Parathyroid adenoma (tissue), 2 donors: ENCODE results near the gene RIC3.

Experiments used
- H2AFZ ChIP-seq: fragments of 300-600 bp; sonication (generic); one replicate; pipeline ENCODE4 v1.7.0; 2017; ENCODE audit warnings: antibody characterized with exemption, mild to moderate bottlenecking
- H3K27ac ChIP-seq: fragments of 300-600 bp; sonication (generic); one replicate; pipeline ENCODE4 v1.7.0; 2017
- H3K27me3 ChIP-seq: fragments of 300-600 bp; sonication (generic); one replicate; pipeline ENCODE4 v1.7.0; 2017; ENCODE audit warnings: low read length; ENCODE audit not compliant: control insufficient read depth, insufficient read depth
- H3K36me3 ChIP-seq: fragments of 300-600 bp; sonication (generic); one replicate; pipeline ENCODE4 v1.7.0; 2017; ENCODE audit warnings: low read length; ENCODE audit not compliant: control insufficient read depth, insufficient read depth
- H3K4me1 ChIP-seq: fragments of 300-600 bp; sonication (generic); one replicate; pipeline ENCODE4 v1.7.0; 2017; ENCODE audit warnings: control low read depth
- H3K4me2 ChIP-seq: fragments of 300-600 bp; sonication (generic); one replicate; pipeline ENCODE4 v1.7.0; 2017; ENCODE audit warnings: low read length
- H3K4me3 ChIP-seq: fragments of 300-600 bp; sonication (generic); one replicate; pipeline ENCODE4 v1.7.0; 2017; ENCODE audit warnings: low read depth, low read length
- H3K79me2 ChIP-seq: fragments of 300-600 bp; sonication (generic); one replicate; pipeline ENCODE4 v1.7.0; 2017; ENCODE audit warnings: control low read depth
- H3K9ac ChIP-seq: fragments of 300-600 bp; sonication (generic); one replicate; pipeline ENCODE4 v1.7.0; 2017; ENCODE audit warnings: mild to moderate bottlenecking
- H3K9me3 ChIP-seq: fragments of 300-600 bp; sonication (generic); one replicate; pipeline ENCODE4 v1.7.0; 2017; ENCODE audit warnings: low read length; ENCODE audit not compliant: control insufficient read depth
- CTCF ChIP-seq: fragments of 300-600 bp; sonication (generic); IDR thresholded peaks from one replicate; pipeline ENCODE4 v1.7.0; 2017; ENCODE audit warnings: antibody characterized with exemption, mild to moderate bottlenecking
- donor health status: primary hyperparathyroidism.

Gene RIC3

DNA sequence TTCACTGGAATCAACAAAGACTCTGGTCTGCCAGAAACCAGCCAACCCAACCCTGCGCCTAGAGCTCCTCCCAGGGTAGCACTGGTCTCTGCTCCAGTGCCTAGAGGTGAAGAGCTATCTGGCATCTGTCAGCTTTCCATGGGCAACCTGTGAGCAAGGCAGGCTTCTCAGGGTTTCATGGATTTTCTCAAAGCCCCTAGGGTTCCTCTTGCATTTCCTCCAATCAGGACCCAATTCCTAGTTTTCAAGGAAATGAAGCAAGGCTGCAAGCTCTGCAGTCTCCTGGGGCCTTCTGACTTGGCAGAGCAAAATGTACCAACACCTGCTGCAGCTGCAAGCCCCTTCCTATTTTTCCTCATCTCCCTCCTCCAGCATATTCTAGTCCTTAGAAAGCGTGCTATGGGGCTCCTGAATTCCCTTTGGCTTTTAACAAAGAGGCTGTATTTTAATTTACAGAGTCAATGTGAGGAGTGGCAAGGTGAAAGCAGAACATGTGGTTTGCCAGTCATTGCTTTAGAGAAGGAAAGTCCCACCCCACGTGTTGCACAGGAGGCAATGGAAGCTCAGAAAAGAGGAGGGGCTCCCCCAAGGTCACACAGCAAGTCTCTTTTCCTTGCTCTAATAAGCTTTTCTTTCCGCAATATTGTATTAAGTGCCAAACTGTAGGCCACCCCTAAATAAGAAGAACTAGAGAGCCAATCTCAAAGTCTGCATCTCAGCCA is 33.0 kb upstream of the RIC3 start:
- Histone ChIP-seq H3K9ac (no peak overlapping the region), H3K4me2 (no peak overlapping the region), H2AFZ (no peak overlapping the region), H3K4me3 (no peak overlapping the region), H3K9me3 (no peaks in the 10 kb centered on the region), H3K27me3 (no peaks in the 10 kb centered on the region), H3K27ac (no peak overlapping the region), H3K79me2 (no peaks in the 10 kb centered on the region), H3K4me1 (no peaks in the 10 kb centered on the region), H3K36me3 (no peaks in the 10 kb centered on the region)
- TF ChIP-seq CTCF = no peak

- Histone ChIP-seq H3K4me2 (no peak overlapping the region), H3K9ac (no peak overlapping the region), H3K4me1 (no peaks in the 10 kb centered on the region), H3K79me2 (no peaks in the 10 kb centered on the region), H3K9me3 (no peaks in the 10 kb centered on the region), H3K27me3 (no peaks in the 10 kb centered on the region), H3K4me3 (no peak overlapping the region), H2AFZ (no peak overlapping the region), H3K27ac (no peak overlapping the region), H3K36me3 (no peaks in the 10 kb centered on the region)
- no peak for TF ChIP-seq CTCF
Measured at GRCh38 chr11:8199676-8200075, 30.9 kb upstream of the RIC3 start.

DNA sequence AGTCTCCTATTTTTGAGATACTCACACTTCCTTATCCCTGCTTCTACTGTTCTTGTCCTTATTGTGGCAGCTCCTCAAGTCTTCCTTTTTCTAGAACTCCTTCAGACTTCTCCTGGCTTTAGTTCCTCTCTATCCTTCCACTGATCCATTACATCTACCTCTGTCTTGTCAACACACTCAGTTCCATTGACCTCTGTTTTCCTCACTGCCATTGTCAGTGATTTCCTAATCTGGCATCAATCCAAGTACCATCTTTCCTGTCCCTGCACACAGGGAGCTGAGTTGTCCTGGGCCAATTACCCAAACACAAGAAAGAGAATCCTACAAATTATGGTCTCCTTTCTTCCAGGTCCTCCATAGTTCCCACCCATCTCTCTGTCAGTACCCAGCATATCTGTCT is 27.9 kb upstream of the RIC3 start:
- no peak overlapping the region for H3K9ac ChIP-seq
- no peak overlapping the region for H3K4me2 ChIP-seq
- H3K4me1 ChIP-seq = no peaks in the 10 kb centered on the region
- H3K27me3 ChIP-seq = no peaks in the 10 kb centered on the region
- H3K4me3 ChIP-seq = no peak overlapping the region
- H3K79me2 ChIP-seq = no peaks in the 10 kb centered on the region
- no peaks in the 10 kb centered on the region for H3K9me3 ChIP-seq
- H2AFZ ChIP-seq = no peak overlapping the region
- no peak for TF ChIP-seq CTCF
- no peaks in the 10 kb centered on the region for H3K36me3 ChIP-seq
- no peak overlapping the region for H3K27ac ChIP-seq

DNA sequence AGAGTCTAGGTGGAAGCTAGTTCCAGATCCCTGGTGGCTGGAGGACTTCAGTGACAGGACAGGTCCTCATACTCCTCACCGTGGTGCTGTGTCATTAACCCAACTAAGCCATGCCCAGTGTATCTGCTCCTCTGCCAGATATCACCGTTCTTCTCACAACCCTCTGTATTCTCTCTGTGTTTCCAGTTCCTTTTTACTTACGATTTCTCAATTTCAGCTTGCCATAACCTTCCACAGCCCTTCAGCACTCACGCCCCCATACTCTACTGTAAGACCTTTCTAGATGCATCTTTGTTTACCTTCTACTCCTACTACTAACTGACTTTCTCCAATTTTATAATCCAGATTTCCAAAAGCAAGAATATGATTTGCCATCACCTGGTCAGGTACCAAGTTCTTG is 26.1 kb upstream of the RIC3 start:
- no peak overlapping the region for H2AFZ ChIP-seq
- TF ChIP-seq CTCF = no peak
- no peaks in the 10 kb centered on the region for H3K4me1 ChIP-seq
- H3K9ac ChIP-seq = no peak overlapping the region
- no peak overlapping the region for H3K4me3 ChIP-seq
- no peaks in the 10 kb centered on the region for H3K9me3 ChIP-seq
- H3K79me2 ChIP-seq = no peaks in the 10 kb centered on the region
- no peak overlapping the region for H3K27ac ChIP-seq
- H3K27me3 ChIP-seq = no peaks in the 10 kb centered on the region
- H3K36me3 ChIP-seq = no peaks in the 10 kb centered on the region
- H3K4me2 ChIP-seq = no peak overlapping the region

GRCh38 chr11:8192896-8193209 is 24.0 kb upstream of the RIC3 start:
- H3K79me2 ChIP-seq = no peaks in the 10 kb centered on the region
- no peak overlapping the region for H3K4me2 ChIP-seq
- no peak for TF ChIP-seq CTCF
- H2AFZ ChIP-seq = no peak overlapping the region
- no peaks in the 10 kb centered on the region for H3K27me3 ChIP-seq
- no peaks in the 10 kb centered on the region for H3K36me3 ChIP-seq
- no peak overlapping the region for H3K9ac ChIP-seq
- no peaks in the 10 kb centered on the region for H3K9me3 ChIP-seq
- H3K4me3 ChIP-seq = no peak overlapping the region
- H3K4me1 ChIP-seq = no peaks in the 10 kb centered on the region
- H3K27ac ChIP-seq = no peak overlapping the region
